Erythroblast (primary cell): ENCODE data around the gene CLMN.

Source experiments
- GATA1 ChIP-seq: IDR thresholded peaks from 2 replicates; pipeline ENCODE4 v1.6.1; 2011; ENCODE audit warnings: low read depth, mild to moderate bottlenecking, control low read depth, low read length, moderate library complexity
- POLR2A ChIP-seq: IDR thresholded peaks from 2 replicates; pipeline ENCODE4 v1.6.1; 2011; ENCODE audit warnings: mild to moderate bottlenecking, low read length

- TF ChIP-seq POLR2A (no peak), GATA1 (no peak)
Observed at GRCh38 chr14:95245334-95245733, 74.4 kb downstream of the CLMN start.
